ENCODE measurements around the gene MAOA.

MAOA gene

GRCh38 chrX:43631841-43632240, 24.3 kb upstream of the MAOA start:
- no peak overlapping the region for H3K27ac ChIP-seq
- no peak for TF ChIP-seq CTCF (conservative IDR thresholded peaks at IDR 0.05)

GRCh38 chrX:43633081-43633480, 23.0 kb upstream of the MAOA start:
- TF ChIP-seq CTCF (conservative IDR thresholded peaks at IDR 0.05), result no peak
- H3K27ac ChIP-seq, result no peak overlapping the region

GRCh38 chrX:43633757-43634156, 22.3 kb upstream of the MAOA start:
- TF ChIP-seq CTCF (conservative IDR thresholded peaks at IDR 0.05), result no peak

GRCh38 chrX:43640482-43640881, 15.6 kb upstream of the MAOA start:
- no peak overlapping the region for H3K27ac ChIP-seq
- TF ChIP-seq CTCF (conservative IDR thresholded peaks at IDR 0.05), result no peak

More at GRCh38 chrX:43633757-43634156, 22.3 kb upstream of the MAOA start:
- no peak overlapping the region for H3K27ac ChIP-seq

- no peak for TF ChIP-seq CTCF (conservative IDR thresholded peaks at IDR 0.05)
- no peak overlapping the region for H3K27ac ChIP-seq
Observed at GRCh38 chrX:43641691-43642090, 14.4 kb upstream of the MAOA start.

- H3K27ac ChIP-seq, result no peak overlapping the region
- TF ChIP-seq CTCF (conservative IDR thresholded peaks at IDR 0.05), result no peak
Observed at GRCh38 chrX:43643201-43643600, 12.9 kb upstream of the MAOA start.

GRCh38 chrX:43643662-43644061, 12.4 kb upstream of the MAOA start:
- TF ChIP-seq CTCF (conservative IDR thresholded peaks at IDR 0.05), result no peak
- H3K27ac ChIP-seq, result no peak overlapping the region

All from VCaP (cell line).